Spinal cord (tissue), 10 donors: ENCODE data around the gene NUDT3. TPM values are rescaled to one million over a fixed set of nuclear protein-coding genes. Genes with fewer than 3 reads are reported as not detected.

Source experiments
- DNase-seq, 6 donors: peaks; one replicate each; pipeline versions ENCODE4 v3.0.0 to v3.0.0-alpha.2; 2013 to 2015; ENCODE audit warnings: low spot score in 6 of 6, low read depth in 4 of 6
- H3K27ac ChIP-seq: one replicate; pipeline ENCODE4 v1.5.1; 2013; ENCODE audit warnings: low read depth, low read length, control low read depth
- H3K27me3 ChIP-seq: one replicate; pipeline ENCODE4 v1.6.1; 2013; ENCODE audit warnings: low read length; ENCODE audit not compliant: control insufficient read depth, insufficient read depth
- H3K36me3 ChIP-seq: one replicate; pipeline ENCODE4 v1.6.1; 2013; ENCODE audit warnings: low read length; ENCODE audit not compliant: control insufficient read depth, insufficient read depth
- H3K4me1 ChIP-seq: one replicate; pipeline ENCODE4 v1.6.1; 2013; ENCODE audit warnings: low read length; ENCODE audit not compliant: control insufficient read depth, insufficient read depth
- H3K4me3 ChIP-seq: one replicate; pipeline ENCODE4 v1.5.1; 2013; ENCODE audit warnings: low read depth, low read length, control low read depth
- H3K9me3 ChIP-seq: one replicate; pipeline ENCODE4 v1.6.1; 2013; ENCODE audit warnings: low read length; ENCODE audit not compliant: control insufficient read depth, insufficient read depth
- WGBS: methylation state at CpG from one replicate; pipeline ENCODE4 v1.1.5; 2013; ENCODE audit warnings: missing lambda C conversion rate; ENCODE audit not compliant: insufficient coverage; 5-methylcytosine and 5-hydroxymethylcytosine counted together
- polyA plus RNA-seq, 2 donors: library from polyadenylated mRNA; unstranded; fragments of 120-200 nt; gene quantifications; one replicate each; pipeline ENCODE4 v1.2.1, GENCODE V29; 2013; ENCODE audit not compliant: insufficient read length in 2 of 2
- total RNA-seq, 2 donors: library from RNA; depleted of rRNA in 1 of 2; stranded (reverse); fragments of 120-200 nt in 1 of 2; fragments of >200 nt in 1 of 2; gene quantifications; one replicate each; pipeline versions ENCODE4 v1.2.3 to v1.2.4, GENCODE V29; 2013 to 2014
- donor health status: healthy.

Gene NUDT3
- total and polyA plus RNA-seq, 4 donors = 43.8 to 106 (median 59.8) TPM

GRCh38 chr6:34288581-34288980 is 103.9 kb downstream of the NUDT3 start:
- Histone ChIP-seq H3K36me3 (peaks cover 17% of the 10 kb centered on the region), H3K27me3 (no peaks in the 10 kb centered on the region), H3K27ac (peak overlapping the region; percentile 35), H3K9me3 (no peaks in the 10 kb centered on the region), H3K4me3 (no peak overlapping the region), H3K4me1 (peaks cover 11% of the 10 kb centered on the region)
- no peak for DNase-seq
- no CpG with 5 or more reads among the region's 5 CpGs for WGBS

- H3K36me3 ChIP-seq = peaks cover 6% of the 10 kb centered on the region
- H3K4me1 ChIP-seq = peaks cover 11% of the 10 kb centered on the region
- H3K9me3 ChIP-seq = no peaks in the 10 kb centered on the region
- peak in 2 of 6 donors; percentile 24 to 46 for DNase-seq
- H3K27ac ChIP-seq = peak overlapping the region; percentile 72
- no peaks in the 10 kb centered on the region for H3K27me3 ChIP-seq
- H3K4me3 ChIP-seq = no peak overlapping the region
- 35% methylated on average over 3 of the region's 4 CpGs for WGBS
Measured at GRCh38 chr6:34285448-34286164, 106.9 kb downstream of the NUDT3 start.

DNA sequence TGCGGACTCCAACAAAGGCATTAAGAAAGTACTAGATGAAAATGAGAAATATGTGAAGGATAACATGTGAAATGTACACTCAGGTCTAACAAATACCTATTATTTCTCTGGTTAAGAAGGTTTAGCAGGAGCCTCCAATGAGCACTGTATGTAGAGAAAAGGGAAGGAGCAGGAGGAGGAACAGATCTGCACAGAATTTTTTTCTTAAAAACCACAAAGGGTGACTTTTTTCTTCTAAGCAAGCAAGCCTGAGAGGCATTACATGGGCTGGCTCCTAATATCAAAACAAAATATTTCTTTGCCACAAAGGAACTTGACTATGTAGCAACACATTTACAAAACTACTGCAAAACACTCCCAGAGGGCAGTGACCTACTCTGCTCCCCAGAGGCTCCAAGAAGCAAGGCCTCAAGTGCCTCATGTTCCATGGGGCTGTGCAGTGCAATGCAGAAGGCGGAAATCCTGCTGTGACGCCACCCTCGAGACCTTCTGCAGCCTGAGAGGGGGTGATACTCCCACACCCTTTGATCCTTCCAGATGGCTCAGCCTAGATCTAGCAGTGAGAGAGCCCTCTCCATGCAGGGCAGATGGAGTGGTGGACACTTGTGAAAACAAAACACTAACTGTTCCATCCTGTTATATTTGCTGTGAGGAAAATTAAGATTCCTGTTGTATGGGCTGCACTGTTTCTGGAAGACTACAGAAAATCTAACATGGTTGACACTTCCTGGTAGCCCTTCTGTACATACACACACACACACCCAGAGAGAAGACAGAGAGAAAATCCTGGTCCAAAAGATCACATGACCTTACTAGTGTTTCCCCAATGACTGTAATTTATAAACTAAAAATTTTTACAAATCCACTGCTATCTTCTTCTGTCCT is 107.7 kb downstream of the NUDT3 start:
- Histone ChIP-seq H3K36me3 (peaks cover 10% of the 10 kb centered on the region), H3K27ac (peak overlapping the region; percentile 72), H3K9me3 (no peaks in the 10 kb centered on the region), H3K4me1 (peaks cover 11% of the 10 kb centered on the region), H3K4me3 (no peak overlapping the region), H3K27me3 (no peaks in the 10 kb centered on the region)
- peak in 1 of 6 donors; percentile 67 for DNase-seq
- WGBS = no CpG with 5 or more reads among the region's 4 CpGs

DNA sequence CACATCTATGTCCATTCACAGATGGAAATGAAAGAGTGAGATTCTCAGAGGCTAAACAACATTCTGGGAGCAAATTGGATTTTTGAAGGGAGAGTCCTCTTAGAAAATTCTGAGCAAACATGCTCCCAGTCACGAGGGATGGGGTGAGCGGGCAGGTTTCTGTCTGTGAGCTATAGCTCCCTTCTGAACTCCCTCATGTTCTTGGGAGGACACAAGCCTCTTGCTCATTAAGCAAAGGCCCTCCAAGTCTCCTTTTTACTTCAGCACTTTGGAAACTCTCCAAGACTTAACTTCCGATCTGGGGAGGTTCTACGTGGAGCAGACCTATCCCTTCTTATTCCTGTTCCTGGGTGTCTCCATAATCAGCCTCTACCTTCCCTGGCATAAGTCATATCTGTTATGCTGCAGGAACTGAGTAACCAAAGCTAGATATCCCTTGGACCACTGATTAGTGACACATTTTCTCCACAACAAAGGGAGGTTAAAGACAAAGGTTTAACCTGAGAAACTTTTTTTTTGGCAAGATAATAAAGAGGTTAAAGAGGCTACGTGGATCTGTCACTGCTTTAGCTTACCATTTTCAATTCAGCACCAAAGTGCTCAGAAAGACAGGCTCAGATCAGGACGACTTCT is 110.7 kb downstream of the NUDT3 start:
- Histone ChIP-seq H3K9me3 (no peaks in the 10 kb centered on the region), H3K36me3 (peaks cover 10% of the 10 kb centered on the region), H3K27me3 (no peaks in the 10 kb centered on the region), H3K27ac (no peak overlapping the region), H3K4me3 (no peak overlapping the region), H3K4me1 (peaks cover 7% of the 10 kb centered on the region)
- DNase-seq = no peak
- 83% methylated on average over 5 of the region's 6 CpGs for WGBS

GRCh38 chr6:34280216-34280615 is 112.3 kb downstream of the NUDT3 start:
- H3K9me3 ChIP-seq = no peaks in the 10 kb centered on the region
- 92% methylated on average over 3 of the region's 4 CpGs for WGBS
- H3K27me3 ChIP-seq = no peaks in the 10 kb centered on the region
- DNase-seq = no peak
- H3K36me3 ChIP-seq = peaks cover 10% of the 10 kb centered on the region
- H3K4me1 ChIP-seq = peaks cover 4% of the 10 kb centered on the region
- H3K4me3 ChIP-seq = no peak overlapping the region
- no peak overlapping the region for H3K27ac ChIP-seq

DNA sequence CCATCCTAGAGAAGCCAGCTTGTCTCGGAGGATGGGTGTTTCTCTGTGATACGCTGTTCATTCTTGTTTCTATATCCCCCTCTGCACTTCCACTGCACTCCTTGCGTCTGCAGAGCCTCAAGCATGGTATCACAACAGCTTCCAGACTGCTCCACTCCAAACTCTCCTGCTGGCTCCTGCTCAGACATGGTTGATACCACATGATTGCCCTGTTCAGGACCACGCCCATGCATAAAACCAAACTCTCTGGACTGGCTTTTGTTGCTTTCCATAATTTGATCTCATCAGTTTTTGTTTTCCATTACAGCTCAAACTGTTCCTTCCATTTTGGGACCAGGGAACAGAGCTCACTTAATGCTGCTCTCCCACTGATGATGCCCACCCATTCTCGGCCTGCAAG is 113.6 kb downstream of the NUDT3 start:
- no peaks in the 10 kb centered on the region for H3K4me1 ChIP-seq
- DNase-seq = no peak
- H3K4me3 ChIP-seq = no peak overlapping the region
- no peaks in the 10 kb centered on the region for H3K9me3 ChIP-seq
- WGBS = 90% methylated on average over 5 of the region's 5 CpGs
- no peak overlapping the region for H3K27ac ChIP-seq
- H3K36me3 ChIP-seq = peaks cover 8% of the 10 kb centered on the region
- H3K27me3 ChIP-seq = no peaks in the 10 kb centered on the region

- WGBS = no CpG with 5 or more reads among the region's 4 CpGs
- H3K27ac ChIP-seq = no peak overlapping the region
Measured at GRCh38 chr6:34277763-34278112, 114.7 kb downstream of the NUDT3 start.

DNA sequence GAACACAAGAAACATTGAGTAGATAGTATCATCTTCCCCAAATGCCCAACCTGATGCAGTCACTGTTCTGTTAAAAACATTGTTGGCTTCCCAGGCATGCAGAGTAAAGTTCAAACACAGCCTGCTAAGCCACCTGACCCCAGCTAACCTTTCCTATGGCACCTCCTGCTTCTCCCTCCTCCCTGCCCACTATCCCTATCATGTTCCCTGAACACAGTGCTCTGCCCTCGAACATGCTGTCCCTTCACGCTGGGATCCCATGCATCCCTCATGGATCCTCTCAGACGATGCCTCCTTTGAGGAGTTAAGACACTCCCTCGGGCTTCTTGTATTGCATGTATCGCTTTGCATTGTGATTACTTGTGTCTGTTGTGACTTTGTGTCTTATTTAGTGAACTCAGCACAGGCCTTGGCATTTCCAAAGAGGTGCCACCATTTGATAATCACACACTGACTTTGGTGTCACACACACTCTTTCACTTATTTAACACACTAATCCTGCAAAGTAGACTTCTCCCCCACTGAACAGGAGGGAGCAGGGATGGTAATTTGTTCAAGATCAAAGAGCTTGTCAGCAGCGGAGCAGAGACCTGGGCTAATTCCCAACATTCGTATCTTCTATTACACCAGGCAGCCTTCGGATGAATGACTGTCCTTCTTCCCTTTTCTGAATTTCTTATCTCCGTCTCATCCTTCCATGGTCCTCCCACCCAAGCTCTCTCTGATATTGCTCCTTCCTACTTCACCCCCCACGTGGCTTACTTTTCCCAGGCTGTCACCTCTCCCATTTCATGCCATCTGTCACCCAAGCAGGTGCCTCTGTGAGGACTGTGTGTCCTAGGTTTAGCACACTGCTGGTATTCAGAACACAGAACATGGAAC is 115.3 kb downstream of the NUDT3 start:
- no peaks in the 10 kb centered on the region for H3K9me3 ChIP-seq
- H3K4me1 ChIP-seq = no peaks in the 10 kb centered on the region
- no peaks in the 10 kb centered on the region for H3K27me3 ChIP-seq
- DNase-seq = no peak
- H3K4me3 ChIP-seq = no peak overlapping the region
- peaks cover 11% of the 10 kb centered on the region for H3K36me3 ChIP-seq
- 46% methylated on average over 7 of the region's 10 CpGs for WGBS
- no peak overlapping the region for H3K27ac ChIP-seq

More at GRCh38 chr6:34277763-34278112, 114.7 kb downstream of the NUDT3 start:
- DNase-seq = no peak
- Histone ChIP-seq H3K4me1 (no peaks in the 10 kb centered on the region), H3K4me3 (no peak overlapping the region), H3K9me3 (no peaks in the 10 kb centered on the region), H3K36me3 (peaks cover 8% of the 10 kb centered on the region), H3K27me3 (no peaks in the 10 kb centered on the region)

DNA sequence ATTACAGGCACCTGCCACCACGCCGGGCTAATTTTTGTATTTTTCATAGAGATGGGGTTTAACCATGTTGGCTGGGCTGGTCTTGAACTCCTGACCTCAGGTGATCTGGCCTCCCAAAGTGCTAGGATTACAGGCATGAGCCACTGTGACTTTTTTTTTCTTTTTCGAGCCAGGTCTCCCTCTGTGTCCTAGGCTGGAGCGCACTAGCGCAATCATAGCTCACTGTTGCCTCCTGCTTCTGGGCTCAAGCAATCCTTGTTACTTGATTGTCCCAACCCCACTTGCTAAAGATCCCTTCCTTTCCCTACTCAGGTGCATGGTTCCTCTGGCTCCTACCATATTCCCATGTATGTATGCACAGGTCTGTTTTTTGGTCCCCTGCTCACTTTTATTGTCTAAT is 116.3 kb downstream of the NUDT3 start:
- Histone ChIP-seq H3K27me3 (no peaks in the 10 kb centered on the region), H3K9me3 (no peaks in the 10 kb centered on the region), H3K27ac (no peak overlapping the region), H3K36me3 (peaks cover 13% of the 10 kb centered on the region), H3K4me1 (no peaks in the 10 kb centered on the region), H3K4me3 (no peak overlapping the region)
- DNase-seq = no peak
- 94% methylated on average over 5 of the region's 5 CpGs for WGBS
